NCI-H1092 treated with DMSO at 0.1 percent for 48 hours (cell line): Measurements from ENCODE around the gene DOCK8.

ENCODE experiments used
- DNase-seq: peaks from one replicate; lab custom pipeline; 2025; lab: John Stamatoyannopoulos, UW

The DOCK8 gene

DNA sequence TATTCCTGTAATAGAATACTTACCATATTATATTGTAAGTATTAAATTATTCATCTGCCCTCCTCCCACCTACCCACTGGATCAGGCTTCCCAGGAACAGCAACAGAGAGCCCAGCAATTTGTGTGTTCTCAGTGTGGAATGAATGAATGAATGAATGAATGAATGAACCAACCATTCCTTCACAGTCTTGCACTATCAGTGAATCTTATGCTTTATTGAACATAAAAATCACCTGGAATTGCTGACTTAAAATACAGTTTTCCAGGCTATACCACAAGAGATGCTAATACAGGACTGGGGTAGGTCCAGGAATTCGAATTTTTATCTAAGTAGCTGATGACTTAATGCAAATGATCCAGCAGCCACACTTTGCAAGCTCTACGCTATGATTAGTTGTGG lies 51.6 kb downstream of the DOCK8 start:
- no peak for DNase-seq

DNA sequence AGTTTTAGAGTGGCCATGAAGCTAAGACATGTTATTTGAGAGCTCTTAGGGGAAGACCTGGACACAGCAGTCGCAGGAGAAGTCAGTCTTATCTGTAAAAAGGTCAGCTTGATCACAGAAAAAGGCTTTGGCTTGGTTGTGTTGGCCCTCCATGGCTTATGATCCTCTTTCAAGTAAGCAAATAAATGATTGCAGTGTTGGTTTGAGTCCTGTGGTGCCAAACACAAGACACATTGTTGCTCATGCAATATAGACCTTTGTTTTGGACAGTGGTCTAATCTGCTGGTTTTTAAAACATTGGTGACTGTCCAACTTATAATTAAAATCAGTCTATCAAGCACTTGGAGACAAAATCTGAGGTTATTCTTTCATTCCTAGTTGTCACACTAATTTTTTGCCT lies 54.0 kb downstream of the DOCK8 start:
- no peak for DNase-seq

DNA sequence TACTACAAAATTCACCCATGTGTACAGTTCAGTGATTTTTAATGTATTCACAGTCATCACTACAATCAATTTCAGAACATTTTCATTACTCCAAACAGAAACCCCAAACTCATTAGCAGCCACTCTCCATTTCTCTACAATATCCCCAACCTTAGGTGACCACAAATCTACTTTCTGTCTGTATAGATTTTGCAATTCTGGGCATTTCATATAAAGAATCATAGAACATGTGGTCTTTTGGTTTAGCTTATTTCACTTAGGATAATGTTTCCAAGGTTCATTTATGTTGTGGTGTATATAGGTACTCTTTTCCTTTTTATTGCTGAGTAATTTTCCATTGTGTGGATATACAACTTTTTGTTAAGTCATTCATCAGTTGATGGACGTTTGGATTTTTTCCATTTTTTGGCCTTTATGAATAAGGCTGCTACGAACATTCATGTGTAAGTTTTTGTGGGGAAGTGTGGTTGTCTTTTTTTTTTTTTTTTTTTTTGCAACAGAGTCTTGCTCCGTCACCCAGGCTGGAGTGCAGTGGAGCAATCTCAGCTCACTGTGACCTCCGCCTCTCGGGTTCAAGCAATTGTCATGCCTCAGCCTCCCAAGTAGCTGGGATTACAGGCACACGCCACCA lies 54.5 kb downstream of the DOCK8 start:
- DNase-seq: no peak

DNA sequence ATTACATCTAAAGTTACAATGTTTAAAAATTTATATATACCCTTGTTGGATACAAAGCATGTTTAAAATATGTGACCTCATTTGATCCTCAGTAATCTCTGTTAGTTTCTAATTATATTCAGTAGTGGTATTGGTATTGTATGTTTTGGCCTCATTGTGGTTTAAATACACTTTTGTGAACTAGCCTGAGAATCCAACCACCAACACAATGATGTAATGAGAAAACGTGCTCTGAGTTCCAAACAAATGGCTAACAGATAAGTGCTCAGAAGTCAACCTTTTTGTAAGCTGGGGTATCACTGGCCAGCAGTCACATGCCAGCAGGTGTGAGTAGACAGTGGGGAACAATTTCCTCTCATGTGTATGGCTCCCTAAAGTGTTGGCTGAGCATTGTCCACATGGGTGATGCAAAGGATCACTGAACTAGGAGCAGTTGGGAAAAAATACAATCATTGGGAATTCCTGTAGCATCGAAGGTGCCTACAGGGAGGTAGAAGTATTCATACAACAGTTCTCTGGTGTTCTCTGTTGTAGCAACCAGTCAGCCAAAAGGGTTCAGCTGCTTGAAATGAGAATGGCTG lies 56.1 kb downstream of the DOCK8 start:
- no peak for DNase-seq

DNA sequence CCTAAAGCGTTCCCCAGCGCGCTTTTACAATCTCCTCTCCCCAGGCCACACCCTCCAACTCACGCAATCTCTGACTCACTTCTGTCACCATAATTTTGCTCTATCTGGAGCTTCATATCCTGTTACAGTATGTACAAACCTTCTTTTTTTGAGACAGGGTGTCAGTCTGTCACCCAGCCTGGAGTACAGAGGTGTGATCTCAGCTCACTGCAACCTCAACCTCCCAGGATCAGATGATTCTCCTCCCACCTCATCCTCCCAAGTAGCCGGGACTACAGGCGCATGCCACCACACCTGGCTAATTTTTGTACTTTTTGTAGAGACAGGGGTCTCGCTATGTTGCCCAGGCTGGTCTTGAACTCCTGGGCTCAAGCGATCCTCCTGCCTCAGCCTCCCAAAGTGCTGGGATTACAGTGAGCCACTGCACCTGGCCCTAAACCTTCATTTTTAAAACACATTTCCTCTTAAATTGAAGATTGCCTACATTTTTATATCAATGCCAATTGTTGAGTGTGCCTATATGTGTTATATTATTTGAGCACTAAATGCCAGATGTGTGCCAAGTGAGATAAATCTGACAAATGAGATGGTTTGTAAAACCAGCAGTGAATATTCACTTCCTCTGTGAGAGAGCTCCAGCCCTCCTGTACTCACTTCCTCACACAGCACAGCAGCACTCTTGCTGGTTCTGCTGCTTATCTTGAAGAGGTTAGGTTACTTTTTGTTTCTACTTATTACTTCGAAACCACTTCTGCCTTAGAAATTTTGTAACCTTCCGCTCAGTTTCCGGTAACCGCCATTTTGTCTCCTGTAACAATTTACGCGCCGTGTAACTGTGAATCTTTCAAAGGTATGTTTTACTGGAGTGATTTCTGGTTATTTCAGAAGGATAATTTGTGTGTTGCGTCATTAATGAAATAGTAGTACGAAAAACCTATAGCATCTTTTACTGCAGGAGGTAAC lies 57.9 kb downstream of the DOCK8 start:
- no peak for DNase-seq

DNA sequence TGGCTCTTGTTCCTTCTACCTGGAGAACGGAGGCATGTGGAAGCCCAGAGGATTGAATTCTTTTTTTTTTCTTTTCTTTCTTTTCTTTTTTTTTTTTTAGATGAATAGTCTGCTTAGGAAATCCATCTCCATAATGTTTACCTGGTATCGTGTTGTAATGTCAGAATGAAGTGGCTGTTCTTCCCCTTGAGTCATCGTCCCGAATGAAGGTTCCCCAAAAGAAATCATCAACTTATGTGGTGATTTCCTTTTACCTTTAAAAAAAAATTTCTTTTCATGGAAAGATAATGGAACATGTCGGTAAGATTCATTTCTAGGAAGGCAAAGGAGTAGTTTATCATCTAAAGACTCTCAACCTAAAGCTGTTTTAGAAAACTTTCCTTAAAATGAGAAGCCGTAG lies 59.7 kb downstream of the DOCK8 start:
- DNase-seq: no peak

DNA sequence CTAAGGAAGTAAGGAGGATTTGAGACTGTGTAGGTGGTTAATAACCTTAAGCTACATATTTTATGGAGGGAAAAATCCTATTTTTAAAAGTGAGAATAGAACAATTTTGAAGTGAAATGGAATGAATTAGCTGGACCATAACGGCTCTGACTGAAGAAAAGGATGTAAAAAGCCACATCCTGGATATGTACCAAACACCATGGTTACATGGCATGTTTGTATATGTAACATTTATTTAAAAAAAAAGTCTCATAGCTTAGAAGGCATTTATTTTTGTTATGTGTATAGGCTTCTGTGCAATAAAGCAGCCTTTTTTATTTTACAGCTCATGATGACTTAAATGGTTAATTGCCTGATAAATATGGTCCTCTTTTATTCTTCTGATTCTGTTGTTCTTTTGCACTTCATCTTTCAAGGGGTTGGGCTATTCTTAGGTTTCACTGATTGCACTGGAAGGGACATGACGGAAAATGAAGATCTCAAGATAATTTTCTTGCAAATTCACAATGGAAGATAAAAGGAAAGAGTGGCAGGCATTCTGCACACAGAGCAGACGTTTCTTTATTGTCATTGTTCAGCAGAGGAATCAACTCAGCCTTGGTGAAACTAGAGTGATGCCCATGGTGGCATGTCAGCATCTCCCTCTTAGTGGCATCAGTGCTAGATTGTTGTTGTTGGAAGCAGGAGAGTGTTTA lies 63.1 kb downstream of the DOCK8 start:
- no peak for DNase-seq

DNA sequence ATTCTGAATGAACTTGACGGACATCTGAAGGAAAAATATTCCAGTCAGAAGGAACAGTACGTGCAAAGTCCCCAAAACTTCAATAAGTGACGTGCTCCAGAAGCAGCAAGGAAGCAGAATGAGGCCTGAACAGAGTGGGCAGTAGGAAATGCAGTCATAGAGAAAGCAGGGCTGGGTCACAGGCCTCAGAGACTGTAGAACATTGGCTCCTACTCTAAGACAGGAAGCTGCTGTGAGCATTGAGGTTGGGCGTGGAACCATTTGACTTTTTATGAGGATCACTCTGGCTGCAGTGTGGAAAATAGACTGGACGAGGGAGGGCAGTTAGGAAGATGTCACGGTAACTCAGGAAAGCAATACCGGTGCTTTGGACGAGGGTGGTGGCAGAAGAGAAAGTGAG lies 64.0 kb downstream of the DOCK8 start:
- DNase-seq: no peak

DNA sequence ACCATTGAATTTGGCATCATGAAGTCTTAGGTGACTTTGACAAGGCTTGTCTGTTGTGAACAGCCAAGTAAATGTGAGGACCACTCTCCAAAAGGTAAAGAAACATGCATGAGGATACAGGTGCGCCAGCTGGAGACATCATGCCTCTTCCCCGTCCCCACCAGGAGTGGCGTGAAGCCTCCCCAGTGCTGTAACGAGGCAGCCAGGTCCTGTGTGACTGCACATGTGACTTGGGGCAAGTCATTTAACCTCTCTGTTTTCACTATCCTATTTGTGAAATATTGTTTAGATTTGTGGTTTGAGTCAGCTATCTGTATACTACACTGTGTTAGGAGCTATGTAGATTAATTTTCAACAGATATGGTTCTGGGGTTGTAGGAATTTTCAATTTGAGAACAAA lies 65.0 kb downstream of the DOCK8 start:
- no peak for DNase-seq

DNA sequence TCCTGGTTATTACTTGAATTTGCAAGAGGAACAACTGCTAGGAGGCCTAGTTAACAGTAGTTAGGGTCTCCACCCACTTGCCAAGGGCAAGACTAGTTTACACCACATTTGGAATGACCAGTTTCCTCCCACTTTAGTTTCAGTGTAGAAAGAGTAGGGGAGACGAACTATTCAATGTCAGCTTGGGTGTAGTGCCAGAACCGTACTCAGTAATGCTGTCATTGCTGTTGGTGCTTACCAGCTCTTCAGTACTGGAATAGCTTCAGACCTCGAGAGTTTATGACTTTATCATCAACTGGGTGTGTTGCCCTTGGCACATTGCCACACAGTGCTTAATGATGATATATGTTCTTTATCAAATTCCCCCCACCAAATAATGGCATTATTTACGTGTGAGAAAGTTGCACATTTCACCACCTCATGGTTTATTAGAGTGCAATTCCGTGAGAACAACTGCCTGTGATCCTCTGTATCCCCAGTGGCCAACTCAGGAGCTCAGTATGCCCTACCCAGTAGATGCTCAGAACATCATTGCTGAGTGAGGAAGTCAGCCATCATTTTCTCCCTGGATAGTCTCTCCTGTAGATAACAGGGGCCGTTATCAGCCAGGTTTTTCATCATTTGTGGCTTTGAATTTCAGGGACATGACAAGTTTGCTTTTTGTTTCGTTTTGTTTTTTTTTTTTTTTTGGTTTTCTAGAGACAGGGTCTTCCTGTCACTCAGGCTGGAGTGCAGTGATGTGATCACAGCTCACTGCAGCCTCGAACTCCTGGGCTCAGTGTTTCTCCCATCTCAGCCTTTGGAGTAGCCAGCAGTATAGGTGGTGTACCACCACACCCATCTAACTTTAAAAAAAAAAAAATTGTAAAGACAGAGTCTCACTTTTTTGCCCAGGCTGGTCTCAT lies 67.3 kb downstream of the DOCK8 start:
- DNase-seq: no peak

DNA sequence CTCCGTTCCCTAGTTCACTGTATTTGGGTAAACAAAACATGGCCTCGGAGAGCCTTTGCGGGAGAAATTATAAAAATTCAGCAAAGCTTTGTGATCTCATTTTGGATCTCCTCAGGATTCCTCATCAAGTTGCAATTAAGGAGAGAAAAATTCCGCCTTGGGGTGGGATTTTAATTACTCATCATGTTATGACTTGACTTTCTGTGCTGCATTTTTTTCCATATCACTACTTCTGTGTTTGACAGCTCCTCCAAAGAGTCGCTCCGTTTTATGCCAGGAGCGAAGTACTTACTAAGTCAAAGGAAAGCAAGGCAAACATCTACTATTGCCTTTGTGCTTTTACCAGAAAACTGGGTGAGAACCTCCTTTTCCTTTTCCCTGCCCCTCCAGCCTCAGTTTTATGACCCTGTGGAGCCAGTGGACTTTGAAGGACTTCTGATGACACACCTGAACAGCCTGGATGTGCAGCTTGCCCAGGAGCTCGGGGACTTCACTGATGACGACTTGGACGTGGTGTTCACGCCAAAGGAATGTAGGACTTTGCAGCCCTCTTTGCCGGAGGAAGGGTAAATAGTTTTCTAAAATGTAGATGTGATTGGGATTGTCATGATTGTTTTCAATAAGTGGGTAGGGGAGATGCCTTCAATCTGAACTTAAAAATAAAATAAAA lies 71.5 kb downstream of the DOCK8 start:
- DNase-seq: no peak

DNA sequence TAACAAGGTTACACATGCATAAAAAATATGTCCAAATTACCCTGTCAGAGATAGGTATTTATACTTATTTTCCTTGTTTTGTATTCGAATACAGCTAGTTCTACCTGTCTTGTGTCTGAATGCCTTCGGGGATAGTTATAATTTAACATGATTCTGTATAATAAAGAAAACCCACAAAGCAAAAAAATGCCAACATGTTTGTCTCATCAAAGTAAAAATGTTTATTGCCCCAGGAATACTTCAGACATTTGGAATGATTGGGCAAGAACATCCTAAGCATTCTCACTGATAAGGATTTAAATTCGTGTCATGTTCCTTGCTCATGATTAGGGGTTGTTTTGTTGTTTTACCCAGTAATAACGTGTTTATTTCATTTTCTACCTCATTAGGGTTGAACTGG lies 74.5 kb downstream of the DOCK8 start:
- DNase-seq: no peak

DNA sequence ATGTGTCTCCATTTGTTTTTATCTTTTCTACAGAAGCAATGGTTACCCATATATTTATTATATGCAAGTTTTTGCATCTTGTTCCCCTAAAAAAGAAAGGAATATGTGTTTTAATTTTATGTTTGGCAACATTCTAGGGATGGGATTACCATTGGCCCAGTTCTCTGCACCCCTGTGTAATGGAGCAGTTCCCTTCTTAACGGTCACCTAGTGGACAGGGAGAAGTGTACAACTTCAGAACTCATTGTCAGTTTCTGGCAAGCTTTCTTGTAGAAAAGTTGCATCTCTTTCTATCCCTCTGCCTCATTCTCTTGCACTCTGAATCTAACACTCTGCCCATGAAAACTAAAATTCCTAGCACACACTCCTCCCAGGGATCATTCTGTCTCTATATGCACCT lies 78.2 kb downstream of the DOCK8 start:
- DNase-seq: no peak

DNA sequence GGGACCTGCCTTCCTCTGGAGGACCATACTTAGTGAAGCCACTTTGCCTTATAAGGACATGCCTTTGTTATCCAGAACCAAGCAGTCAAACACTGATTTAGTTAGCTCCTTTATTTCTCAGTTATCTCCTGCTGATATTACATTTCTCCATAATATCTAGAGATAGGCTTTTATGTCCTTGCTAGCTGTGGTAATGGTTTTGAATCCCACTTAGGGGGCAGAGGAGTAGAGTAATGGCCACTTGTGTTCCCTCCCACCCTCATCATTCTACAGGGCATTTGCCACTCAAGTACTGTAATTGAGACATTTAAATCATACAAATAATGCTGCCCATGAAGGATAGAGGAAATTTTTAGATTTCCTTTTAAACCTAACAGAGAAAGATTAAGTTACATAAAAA lies 80.9 kb downstream of the DOCK8 start:
- DNase-seq: no peak

DNA sequence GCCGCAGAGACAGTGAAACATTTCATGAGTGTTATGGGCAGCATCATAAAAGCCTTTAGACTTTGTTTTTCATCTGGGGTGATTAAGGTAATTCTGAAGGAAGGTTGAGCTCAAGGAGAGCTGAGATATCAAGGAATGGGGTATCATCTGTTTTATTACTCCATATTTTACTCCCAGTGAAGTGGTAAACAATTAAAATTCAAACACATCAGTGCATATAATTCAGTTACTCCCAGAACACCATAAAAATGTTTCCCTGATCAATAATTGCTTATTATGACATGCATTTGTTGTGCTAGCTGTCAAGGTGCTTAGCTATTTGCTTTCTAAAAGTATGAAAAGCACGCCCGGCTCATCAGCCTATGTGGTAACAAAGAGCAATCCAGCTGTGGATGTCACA lies 81.7 kb downstream of the DOCK8 start:
- no peak for DNase-seq

DNA sequence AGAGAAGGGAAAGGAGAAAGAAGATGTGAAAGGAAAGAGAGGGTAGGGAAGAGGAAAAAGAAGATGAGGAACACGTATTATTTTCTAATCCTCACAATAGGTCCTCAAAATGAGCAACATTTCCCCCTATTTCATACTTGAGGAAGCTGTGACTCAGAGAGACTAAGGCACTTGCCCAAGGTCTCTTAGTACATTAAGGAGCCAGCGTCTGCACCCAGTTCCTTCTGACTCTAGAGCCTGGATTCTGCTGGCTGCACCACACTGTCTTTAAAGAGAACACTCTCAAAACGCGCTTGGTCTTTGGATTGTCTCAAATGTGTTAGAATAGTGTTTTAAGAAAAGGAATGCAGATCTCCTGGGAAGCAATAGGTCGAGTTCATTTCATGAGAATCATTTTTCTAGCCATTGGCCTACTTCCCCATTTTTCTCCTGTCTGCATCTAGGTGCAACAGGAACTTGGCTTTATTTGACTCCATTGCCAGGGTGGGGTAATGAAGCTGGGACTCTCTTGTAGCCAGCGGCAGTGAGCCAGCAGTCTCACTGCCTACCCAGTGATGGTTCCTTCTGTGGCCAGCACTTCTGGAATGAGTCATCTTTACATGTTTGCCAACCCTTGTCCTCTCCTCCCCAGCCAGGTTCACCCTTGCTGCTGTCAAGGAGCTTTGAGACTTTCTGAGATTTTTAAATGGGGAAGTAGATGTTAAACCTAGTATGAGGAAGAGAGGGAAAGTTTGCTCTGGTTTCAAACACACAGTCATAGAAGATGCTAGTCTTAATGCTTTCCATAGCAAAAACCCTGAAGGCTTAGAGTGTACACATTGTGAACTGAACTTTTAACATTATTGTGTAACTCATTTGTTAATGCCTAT lies 82.7 kb downstream of the DOCK8 start:
- no peak for DNase-seq

DNA sequence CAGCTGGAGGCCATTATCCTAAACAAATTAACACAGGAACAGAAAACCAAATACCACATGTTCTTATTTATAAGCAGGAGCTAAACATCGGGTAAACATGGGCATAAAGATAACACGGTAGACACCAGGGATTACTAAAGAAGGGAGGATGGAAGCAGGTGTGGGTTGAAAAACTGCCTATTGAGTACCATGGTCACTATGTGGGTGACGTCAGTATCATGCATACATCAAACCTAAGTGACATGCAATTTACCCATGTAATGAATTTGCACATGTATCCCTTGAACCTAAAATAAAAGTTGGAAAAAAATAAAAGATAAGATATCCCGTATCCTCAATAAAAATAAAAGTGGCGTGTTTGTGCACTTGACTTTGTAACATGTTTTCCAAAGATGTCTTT lies 88.8 kb downstream of the DOCK8 start:
- DNase-seq: no peak

DNA sequence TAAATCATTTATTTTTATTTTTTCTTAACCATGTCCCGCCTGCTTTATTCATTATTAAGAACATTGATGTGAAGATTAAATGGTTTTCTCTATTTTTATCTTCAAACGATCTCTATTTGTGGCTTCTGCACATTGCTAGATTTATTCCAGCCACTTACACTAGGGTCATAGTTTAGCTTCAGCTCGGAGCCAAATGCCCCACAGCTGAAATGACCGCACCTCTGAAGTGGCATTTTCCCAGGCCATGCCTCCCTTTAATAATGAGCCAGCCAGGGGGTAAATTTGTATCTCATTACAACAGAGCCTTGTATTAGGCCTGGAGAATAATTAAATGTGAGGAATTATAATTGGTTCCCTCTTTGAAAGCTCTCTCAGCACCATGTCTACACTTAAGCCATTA lies 89.4 kb downstream of the DOCK8 start:
- no peak for DNase-seq

DNA sequence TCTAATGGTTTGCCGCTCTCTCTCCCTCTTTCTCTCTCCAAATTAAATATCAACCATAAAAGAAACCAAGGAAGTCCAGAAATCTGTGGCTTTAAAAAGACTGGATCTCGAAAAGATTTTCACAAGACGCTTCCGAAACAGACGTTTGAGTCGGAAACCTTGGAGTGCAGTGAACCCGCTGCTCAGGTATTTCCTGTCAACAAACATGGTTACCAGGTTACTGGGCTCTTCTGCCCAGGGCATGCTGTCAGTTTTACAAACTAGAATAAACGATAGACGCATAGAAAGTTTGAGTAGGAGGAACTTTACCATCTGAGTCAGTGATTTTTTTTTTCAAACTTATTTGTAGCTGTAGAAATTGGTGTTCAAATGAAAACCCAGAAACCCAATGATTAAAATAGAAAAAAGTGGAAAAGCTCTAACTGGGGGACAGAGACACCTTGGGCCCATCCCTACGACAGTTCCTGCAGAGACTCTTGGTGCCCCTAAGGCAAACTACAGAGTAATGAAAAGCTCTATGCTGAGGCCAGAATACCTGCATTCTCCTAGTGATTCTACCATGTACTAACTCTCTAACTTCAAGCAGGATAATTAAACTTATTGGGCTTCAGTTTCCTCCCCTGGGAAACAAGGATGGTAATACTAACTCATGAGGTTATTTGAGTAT lies 90.0 kb downstream of the DOCK8 start:
- DNase-seq: no peak
